ENCODE results near the gene ING1. TPM values are rescaled to one million over a fixed set of nuclear protein-coding genes. Genes with fewer than 3 reads are reported as not detected.
"Not testable (repeated sequence)": the region's sequence is repeated elsewhere in the genome, so short reads cannot be mapped to it uniquely, and the experiment has no call there.

The ING1 gene
- total RNA-seq, 6 donors from 2014 or later: 11.8 to 31.4 (median 17.9) TPM

DNA sequence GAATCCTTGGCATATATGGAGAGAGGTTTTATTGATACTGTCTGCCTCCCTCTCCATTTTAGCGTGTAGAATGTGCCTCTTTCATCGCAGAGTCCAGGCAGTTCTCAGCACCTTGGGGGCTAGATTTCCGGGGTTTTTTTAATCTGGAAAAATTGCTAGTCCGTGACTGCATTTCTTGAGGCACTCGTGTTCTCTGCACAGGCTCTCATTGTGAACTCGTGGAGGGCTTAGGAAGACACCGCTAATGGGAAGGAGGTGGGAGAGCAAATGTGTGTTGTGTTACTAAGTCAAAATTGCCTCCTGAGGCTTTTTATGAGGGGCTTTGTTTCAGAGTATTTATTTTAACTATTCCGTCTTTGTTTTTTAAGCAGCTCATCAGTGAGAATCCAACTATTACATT, 10.1 kb downstream of the ING1 start:
- no peak for ATAC-seq (ENCODE audit: low FRiP score in 2 of 2)
- Histone ChIP-seq H3K27me3 (no peaks in the 10 kb centered on the region), H3K9me3 (no peaks in the 10 kb centered on the region), H3K4me3 (no peak overlapping the region), H3K4me1 (no peaks in the 10 kb centered on the region), H3K36me3 (peaks cover 0 to 24% (median 10%) of the 10 kb centered on the region in 4 donors), H3K27ac (no peak overlapping the region)
- no peak for TF ChIP-seq EP300 (IDR thresholded peaks at IDR 0.05)
- TF ChIP-seq, protein P1, sequence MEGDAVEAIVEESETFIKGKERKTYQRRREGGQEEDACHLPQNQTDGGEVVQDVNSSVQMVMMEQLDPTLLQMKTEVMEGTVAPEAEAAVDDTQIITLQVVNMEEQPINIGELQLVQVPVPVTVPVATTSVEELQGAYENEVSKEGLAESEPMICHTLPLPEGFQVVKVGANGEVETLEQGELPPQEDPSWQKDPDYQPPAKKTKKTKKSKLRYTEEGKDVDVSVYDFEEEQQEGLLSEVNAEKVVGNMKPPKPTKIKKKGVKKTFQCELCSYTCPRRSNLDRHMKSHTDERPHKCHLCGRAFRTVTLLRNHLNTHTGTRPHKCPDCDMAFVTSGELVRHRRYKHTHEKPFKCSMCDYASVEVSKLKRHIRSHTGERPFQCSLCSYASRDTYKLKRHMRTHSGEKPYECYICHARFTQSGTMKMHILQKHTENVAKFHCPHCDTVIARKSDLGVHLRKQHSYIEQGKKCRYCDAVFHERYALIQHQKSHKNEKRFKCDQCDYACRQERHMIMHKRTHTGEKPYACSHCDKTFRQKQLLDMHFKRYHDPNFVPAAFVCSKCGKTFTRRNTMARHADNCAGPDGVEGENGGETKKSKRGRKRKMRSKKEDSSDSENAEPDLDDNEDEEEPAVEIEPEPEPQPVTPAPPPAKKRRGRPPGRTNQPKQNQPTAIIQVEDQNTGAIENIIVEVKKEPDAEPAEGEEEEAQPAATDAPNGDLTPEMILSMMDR (IDR thresholded peaks at IDR 0.05): no peak
- no peak for TF ChIP-seq POLR2A (IDR thresholded peaks at IDR 0.05)
- no peak for TF ChIP-seq POLR2AphosphoS5 (IDR thresholded peaks at IDR 0.05)
- WGBS, 2 donors: 75 to 88% methylated on average over 8 of the region's 8 CpGs
- no peak for DNase-seq

DNA sequence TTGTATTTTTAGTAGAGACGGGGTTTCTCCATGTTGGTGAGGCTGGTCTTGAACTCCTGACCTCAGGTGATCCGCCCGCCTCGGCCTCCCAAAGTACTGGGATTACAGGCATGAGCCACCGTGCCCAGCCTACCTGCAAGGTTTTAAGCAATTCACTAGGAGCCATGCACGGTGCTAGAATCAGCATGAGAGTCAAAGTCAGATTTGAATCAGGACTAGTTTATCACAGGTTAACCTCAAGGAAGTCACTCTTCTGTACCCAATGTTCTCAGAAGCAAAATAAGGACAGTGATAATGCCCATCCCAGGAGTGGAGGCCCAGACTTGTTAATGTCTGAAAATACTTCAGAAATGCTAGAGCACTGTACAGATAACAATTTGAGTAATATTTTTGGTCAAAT, 12.7 kb downstream of the ING1 start:
- H3K27ac ChIP-seq; H3K4me3 ChIP-seq; DNase-seq; H3K36me3 ChIP-seq; H3K4me1 ChIP-seq; ATAC-seq (ENCODE audit: low FRiP score in 2 of 2); H3K9me3 ChIP-seq; H3K27me3 ChIP-seq: not testable (repeated sequence)
- 94 to 96% methylated on average over 3 to 6 of the region's 6 CpGs for WGBS, 2 donors

DNA sequence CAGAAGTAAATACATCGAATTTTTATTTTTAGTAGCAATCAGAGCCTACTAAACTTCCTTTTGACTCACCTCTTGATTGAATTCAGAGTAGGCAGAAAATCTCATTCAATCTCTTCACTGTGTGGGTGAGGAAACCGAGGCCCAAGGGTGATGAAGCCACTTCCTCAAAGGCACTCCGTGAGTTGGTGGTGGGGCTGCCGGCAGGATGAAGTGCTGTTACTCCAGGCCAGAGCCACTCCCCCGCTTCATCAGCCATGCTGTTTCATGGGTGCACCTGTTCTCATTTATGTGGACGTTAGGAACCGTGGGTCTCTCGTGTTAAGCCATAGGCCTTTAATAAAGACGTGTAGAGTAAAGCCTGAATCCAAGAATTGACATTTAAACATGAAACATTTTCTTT, 13.2 kb downstream of the ING1 start:
- 64 to 74% methylated on average over 9 of the region's 9 CpGs for WGBS, 2 donors
- Histone ChIP-seq H3K27ac (no peak overlapping the region), H3K27me3 (no peaks in the 10 kb centered on the region), H3K9me3 (no peaks in the 10 kb centered on the region), H3K36me3 (peaks cover 0 to 1% (median 0%) of the 10 kb centered on the region in 4 donors), H3K4me1 (no peaks in the 10 kb centered on the region), H3K4me3 (no peak overlapping the region)
- no peak for ATAC-seq (ENCODE audit: low FRiP score in 2 of 2)
- TF ChIP-seq POLR2AphosphoS5 (IDR thresholded peaks at IDR 0.05): no peak
- TF ChIP-seq, protein P1 (IDR thresholded peaks at IDR 0.05): no peak
- no peak for TF ChIP-seq POLR2A (IDR thresholded peaks at IDR 0.05)
- TF ChIP-seq EP300 (IDR thresholded peaks at IDR 0.05): no peak
- DNase-seq: no peak

DNA sequence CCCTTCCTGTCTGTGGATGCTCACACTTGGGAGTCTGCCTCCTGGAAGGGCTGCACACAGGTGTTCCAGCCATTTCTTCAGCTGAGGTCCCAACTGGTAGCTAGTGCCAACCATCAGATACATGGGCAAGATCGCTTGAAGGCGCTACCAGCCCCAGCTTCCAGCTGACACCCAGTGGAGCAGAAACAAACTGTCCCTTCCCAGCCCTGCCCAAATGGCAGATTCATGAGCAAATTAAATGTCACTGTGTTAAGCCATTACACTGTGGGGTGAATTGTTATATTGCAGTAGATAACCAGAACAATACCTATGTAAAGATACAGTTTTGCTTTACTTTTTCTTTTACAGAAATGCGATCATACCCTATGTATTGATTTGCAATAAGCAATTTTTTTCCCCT, 17.6 kb downstream of the ING1 start:
- Histone ChIP-seq H3K36me3 (no peaks in the 10 kb centered on the region), H3K9me3 (no peaks in the 10 kb centered on the region), H3K27me3 (no peaks in the 10 kb centered on the region), H3K4me3 (no peak overlapping the region), H3K4me1 (no peaks in the 10 kb centered on the region), H3K27ac (no peak overlapping the region)
- 96 to 100% methylated on average over 3 of the region's 3 CpGs for WGBS, 2 donors
- DNase-seq (no peak), ATAC-seq (ENCODE audit: low FRiP score in 2 of 2) (no peak)
- TF ChIP-seq POLR2A (IDR thresholded peaks at IDR 0.05): no peak
- TF ChIP-seq, protein P1 (IDR thresholded peaks at IDR 0.05): no peak
- TF ChIP-seq EP300 (IDR thresholded peaks at IDR 0.05): no peak
- TF ChIP-seq POLR2AphosphoS5 (IDR thresholded peaks at IDR 0.05): no peak

DNA sequence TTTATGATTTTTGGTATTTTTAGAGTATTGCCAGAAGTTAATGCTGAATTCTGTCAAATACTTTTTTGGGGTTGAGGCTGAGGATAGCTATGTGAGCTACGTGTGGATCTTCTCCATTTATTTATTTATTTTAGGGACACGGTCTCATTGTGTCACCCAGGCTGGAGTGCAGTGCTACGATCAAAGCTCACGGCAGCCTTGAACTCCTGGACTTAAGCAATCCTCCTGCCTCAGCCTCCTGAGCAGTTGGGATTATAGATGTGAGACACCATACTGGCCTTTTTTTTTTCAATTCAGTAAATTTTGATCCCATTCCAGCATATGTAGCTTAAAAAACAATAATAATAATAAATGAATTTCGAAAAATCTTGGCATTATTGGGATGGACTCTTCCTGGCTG, 21.1 kb downstream of the ING1 start:
- no peaks in the 10 kb centered on the region for H3K9me3 ChIP-seq
- no peaks in the 10 kb centered on the region for H3K27me3 ChIP-seq
- no peak overlapping the region for H3K27ac ChIP-seq
- H3K4me3 ChIP-seq: no peak overlapping the region
- DNase-seq (no peak), ATAC-seq (ENCODE audit: low FRiP score in 2 of 2) (no peak)
- WGBS, 2 donors: 88 to 93% methylated on average over 5 of the region's 5 CpGs
- TF ChIP-seq POLR2AphosphoS5 (IDR thresholded peaks at IDR 0.05): no peak
- TF ChIP-seq POLR2A (IDR thresholded peaks at IDR 0.05): no peak
- TF ChIP-seq, protein P1 (IDR thresholded peaks at IDR 0.05): no peak
- no peak for TF ChIP-seq EP300 (IDR thresholded peaks at IDR 0.05)
- H3K4me1 ChIP-seq: no peaks in the 10 kb centered on the region
- H3K36me3 ChIP-seq: no peaks in the 10 kb centered on the region

All from upper lobe of left lung (tissue), 6 donors.